NK-92 (cell line): ENCODE measurements around the gene VPS37D.
"Not testable (repeated sequence)": the region's sequence is repeated elsewhere in the genome, so short reads cannot be mapped to it uniquely, and the experiment has no call there.

Source experiments
- DNase-seq: peaks from one replicate; lab custom pipeline; 2025; ENCODE audit not compliant: unreplicated experiment; lab: John Stamatoyannopoulos, UW

Gene VPS37D

DNA sequence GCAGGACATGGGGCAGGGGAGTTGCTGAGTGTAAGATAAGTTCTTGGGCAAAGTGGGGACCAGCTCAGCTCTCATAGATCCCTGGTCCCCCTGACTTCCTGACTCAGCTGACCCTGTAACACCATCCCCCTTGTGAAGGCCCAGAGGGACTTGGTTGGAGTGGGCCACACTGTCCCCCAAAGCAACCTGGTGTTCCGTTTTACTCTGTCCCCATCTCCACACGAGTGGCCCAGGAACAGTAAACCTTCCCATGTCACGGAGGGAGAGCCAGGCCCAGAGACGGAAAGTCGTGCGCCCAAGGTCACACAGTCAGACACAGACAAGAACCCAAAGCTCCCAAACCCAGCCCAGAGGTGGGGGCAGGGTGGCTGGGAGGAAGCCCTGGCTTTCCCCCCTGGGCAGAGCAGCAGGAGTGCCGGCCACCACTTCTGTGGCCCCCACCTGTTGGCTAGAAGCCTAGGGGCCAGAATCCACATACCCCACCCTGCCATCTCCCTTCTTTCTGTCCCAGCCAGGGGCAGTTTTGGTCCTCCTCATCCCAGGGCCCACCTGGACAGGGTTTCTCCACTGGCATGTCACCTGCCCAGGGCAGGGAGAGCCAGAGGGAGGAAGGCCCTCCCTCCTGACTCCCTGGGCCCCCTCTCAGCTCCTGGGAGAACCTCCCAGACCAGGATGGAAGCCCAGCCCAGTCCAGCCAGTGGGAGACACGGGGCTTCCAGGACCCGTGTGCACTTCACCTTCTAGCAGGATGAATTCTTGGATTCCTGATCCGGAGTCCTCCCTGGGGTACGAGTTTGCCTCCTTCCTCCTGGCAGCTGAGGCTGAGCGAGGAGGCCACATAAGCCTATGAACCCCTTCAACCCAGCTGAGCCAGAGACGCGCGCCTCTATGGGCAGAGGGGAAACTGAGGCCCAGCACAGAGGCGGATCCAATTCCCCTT lies 20.6 kb upstream of the VPS37D start:
- no peak for DNase-seq

- DNase-seq = no peak
Measured at GRCh38 chr7:73647725-73648592, 19.7 kb upstream of the VPS37D start.

- DNase-seq = no peak
Measured at GRCh38 chr7:73648593-73649332, 18.9 kb upstream of the VPS37D start.

GRCh38 chr7:73649576-73649975 lies 18.1 kb upstream of the VPS37D start:
- DNase-seq = no peak

GRCh38 chr7:73650524-73650923 lies 17.1 kb upstream of the VPS37D start:
- DNase-seq = no peak

DNA sequence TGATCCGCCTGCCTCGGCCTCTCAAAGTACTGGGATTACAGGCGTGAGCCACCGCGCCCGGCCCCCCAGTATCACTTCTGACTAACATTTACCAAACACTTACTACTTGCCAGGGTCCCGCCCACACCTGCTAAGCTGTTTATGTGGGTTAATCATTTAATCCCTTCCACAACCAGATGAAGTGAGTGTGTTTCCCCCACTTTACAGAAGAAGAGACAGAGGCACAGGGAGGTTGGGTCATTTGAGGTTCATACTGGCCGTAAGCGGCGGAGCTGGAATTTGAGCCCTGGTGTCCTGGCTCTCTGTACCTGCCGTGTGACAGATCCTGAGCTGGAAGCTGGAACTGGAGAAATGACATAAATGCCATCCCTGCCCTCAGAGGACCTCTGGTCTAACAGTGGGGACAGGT lies 15.1 kb upstream of the VPS37D start:
- DNase-seq = no peak

- DNase-seq = not testable (repeated sequence)
Measured at GRCh38 chr7:73655309-73655708, 12.3 kb upstream of the VPS37D start.

- DNase-seq = no peak
Measured at GRCh38 chr7:73659983-73660382, 7.6 kb upstream of the VPS37D start.

DNA sequence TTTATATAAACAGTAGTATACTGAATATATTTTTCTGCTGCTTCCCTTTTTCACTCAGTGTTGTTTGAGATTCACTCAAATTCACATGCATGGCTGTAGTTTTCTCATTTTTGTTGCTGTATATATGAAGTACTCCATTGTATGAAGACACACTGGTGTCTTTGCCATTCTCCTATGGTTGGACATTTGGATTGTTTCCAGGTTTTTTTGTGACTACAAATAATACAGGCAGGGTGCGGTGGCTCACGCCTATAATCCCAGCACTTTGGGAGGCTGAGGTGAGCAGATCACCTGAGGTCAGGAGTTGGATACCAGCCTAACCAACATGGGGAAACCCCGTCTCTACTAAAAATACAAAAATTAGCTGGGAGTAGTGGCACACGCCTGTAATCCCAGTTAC lies 7.0 kb upstream of the VPS37D start:
- DNase-seq = not testable (repeated sequence)

DNA sequence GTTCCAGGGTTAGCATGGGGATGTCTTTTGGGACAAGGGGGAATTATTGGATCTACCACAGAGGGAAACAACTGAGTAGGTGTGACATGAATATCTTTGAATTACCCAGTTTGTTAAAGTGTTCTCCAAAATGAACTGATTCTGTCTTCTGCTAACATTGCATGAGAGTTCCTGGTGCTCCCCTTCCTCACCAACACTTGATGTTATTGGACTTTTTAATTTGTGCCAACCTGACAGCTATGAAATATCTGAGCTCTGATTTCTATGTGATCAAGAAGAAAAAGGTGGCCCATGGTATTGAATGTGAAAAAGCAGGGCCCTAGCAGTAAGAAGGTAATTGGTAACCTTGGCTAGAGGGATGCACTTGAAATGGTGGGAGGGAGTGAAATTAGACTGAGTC lies 4.6 kb upstream of the VPS37D start:
- no peak for DNase-seq

DNA sequence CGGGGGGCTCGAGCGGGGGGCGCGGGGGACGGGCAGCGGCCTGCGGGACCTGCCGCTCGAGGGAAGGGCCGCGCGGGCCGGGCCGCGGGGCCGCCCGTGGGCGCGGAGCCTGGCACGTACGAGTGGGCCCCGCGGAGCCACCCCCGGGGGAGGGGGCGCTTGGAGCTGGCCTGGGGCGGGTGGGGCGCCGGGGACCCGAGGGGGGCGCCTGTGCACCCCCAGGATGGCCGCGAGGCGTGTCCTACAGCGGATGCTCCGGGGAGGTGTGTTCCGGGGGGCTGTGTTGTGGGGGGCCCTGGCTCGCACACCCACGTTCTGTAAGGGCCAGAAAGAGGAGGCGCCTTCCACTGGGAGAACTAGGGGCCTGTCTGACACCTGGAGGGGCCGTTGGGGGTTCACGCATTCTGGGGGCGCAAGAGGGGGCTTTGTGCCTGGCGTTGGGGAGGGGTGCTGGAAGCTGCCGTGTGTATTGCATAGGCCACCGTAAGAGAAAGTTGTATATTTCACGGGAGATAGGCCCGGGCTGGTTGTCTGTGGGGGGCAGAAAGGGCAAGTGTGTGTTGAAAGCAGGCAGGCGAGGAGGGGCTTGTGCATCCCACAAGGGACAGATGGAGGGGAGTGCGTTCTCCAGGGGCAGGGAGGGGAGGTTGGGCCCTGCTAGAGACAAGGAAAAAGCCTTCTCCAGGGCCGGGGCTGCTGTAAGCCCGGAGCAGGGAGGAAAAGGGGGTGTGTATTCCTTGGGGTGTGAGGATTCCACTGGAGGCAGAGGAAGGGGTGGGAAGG lies 663 bp downstream of the VPS37D start:
- no peak for DNase-seq

DNA sequence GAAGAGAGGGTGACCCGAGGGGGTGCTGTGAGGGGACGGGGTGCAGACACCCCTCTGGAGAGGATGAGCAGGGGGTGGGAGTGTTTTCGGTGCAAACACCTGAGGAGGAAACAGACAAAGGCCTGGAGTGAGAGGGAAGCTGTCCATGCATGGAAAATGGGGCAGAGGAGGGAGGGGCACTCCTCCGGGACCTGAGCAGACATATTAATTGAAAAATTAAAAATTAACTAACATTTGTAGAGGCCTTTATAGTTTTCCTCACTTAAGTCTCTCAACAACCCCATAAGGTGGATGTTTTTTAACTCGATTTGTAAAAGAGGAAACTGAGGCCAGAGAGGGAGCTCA lies 1.2 kb downstream of the VPS37D start:
- DNase-seq = no peak

GRCh38 chr7:73669288-73669701 lies 1.7 kb downstream of the VPS37D start:
- no peak for DNase-seq

DNA sequence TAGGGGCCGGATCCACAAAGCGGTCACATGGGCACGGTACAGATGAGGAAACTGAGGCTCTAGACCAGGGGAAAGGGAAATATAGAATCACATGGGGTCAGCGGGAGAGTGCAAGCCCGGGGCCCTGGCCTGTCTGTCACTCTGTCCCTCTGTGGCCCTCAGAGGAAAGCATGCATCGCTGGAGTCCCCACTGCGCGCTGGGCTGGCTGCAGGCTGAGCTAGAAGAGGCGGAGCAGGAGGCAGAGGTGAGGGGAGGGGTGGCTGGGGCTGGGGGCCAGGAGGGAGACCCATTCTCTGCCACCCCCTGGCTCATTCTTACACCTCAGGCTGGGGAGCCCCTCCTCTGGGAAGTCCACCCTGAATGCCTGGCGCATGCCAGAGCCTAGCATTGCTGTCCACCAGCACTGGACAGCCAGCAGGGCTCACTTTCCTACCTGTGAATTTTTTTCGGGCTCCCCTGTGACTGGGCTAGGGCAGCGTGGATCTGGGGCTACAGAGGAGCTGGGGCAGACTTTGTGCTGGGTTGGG lies 2.3 kb downstream of the VPS37D start:
- no peak for DNase-seq

DNA sequence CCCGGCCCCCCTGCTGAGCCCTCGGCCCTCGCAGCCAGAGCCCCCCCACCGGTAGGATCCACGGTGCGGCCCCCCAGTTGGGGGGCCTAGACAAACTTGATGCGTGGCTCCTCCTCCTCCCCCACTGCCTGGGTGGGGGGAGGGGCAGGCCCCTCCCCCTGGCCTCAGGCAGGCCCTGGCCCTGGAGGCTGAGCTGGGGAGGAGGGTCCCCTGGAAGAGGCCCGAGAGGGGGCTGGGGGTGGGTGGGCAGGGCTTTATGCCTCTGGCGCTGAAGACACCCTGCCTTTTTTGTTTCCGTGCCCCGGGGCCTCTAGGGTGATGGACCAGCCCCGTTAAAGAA lies 3.7 kb downstream of the VPS37D start:
- no peak for DNase-seq

- no peak for DNase-seq
Measured at GRCh38 chr7:73671857-73672445, 4.3 kb downstream of the VPS37D start.

DNA sequence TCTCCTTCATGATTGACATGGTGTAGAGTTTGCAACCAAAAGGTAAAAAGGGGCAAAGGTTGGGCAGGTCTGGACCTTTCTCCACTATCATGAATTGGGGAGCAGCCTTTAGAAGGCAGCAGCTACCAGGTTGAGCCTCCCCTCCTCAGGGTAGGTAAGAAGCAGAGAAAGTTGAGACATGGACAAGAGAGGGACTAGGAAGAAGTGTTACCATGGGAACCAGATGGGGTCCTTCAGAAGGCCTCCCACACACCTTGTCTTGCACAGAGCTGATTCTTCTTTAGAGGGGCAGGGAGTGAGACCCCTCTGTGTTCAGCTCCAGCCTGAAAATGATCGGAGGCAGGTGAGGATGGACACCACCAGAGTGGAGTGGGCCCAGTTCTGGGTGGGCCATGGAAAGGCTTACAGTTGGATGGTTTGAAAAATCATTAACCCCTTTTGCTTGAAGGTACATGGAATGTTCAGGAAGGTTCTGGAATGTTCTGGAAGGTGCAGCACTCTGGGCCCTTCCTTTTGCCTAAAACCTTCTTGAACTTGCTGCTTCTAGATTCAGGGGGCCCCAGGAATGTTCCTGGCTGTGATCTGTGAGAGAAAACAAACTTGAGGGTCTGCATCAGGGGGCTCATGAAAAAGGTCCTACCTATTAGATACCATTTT lies 7.0 kb downstream of the VPS37D start:
- DNase-seq = no peak

DNA sequence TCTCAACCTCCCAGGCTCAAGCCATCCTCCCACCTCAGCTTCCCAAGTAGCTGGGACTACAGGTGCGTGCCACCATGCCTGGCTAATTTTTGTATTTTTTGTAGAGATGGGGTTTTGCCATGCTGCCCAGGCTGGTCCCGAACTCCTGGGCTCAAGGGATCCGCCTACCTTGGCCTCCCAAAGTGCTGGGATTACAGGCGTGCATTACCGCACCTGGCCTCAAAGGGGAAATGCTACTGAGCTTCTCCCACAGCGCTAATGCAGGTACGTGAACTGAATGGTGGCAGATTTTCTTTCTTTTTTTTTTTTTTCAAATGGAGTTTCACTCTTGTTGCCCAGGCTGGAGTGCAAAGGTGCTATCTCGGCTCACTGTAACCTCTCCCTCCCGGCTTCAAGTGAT lies 8.4 kb downstream of the VPS37D start:
- DNase-seq = not testable (repeated sequence)

DNA sequence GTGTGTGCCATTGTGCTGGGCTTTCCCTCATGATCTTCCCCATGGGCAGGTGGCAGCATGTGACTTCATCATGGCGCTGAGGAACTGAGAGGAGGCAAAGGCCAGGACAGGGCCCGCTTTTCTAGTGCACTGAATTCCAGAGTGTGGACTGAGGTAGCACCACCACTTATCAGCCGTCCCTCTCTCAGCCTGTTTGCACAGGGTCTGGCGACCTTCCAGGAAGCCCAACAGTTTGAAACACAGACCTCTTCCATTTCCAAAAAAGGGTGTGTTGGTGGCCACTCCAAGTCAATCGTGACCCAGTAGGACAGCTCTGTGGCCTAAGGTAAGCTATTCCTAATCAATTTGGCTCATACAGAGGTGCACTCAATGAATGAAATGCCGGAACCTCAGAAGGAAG lies 11.2 kb downstream of the VPS37D start:
- DNase-seq = no peak

DNA sequence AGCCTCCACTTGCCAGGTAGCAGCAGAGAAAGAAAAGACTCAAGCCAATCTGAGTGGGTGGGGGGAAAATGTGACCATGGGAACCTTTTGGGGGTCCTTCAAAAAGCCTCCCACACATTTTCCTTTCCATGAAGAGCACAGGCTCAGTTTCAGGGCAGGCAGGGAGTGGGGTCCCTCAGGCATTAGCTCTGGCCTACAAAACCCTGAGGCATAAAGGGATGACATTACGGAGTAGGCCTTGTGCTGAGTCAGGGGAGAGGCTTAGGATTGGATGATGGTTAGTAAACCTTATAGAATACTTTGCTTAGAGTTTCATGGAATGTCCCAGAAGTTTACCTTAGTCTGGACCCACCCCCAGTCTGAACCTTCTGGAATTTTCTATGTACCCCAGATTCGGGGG lies 12.1 kb downstream of the VPS37D start:
- DNase-seq = no peak
